ENCODE data around the gene USP2. TPM values are rescaled to one million over a fixed set of nuclear protein-coding genes. Genes with fewer than 3 reads are reported as not detected.
A peak's percentile ranks its signal among the peaks of the same experiment; 100 is the strongest.

USP2 gene
- total and polyA plus RNA-seq, 8 donors, result 4.4 to 15.4 (median 6.6) TPM

- intact Hi-C loops (cut with DNase I), result loop anchor here in 2 of 3 donors (5.0 to 10.0 kb wide), 2 partner anchors 42 to 54 kb away; no protein-coding TSS in a partner anchor
- H3K27me3 ChIP-seq, result no peaks in the 10 kb centered on the region
- ATAC-seq (no peak), DNase-seq (no peak), FAIRE-seq (no peak)
- no peaks in the 10 kb centered on the region for H3K36me3 ChIP-seq
- H3K4me1 ChIP-seq, result peaks cover 7 to 12% (median 11%) of the 10 kb centered on the region in 3 donors
- no peaks in the 10 kb centered on the region for H3K9me3 ChIP-seq
- no peak overlapping the region for H3K4me3 ChIP-seq
- 36 to 43% methylated on average over 10 of the region's 10 CpGs for WGBS, 2 donors
- H3K27ac ChIP-seq, result peak overlapping the region in 2 of 4 donors; percentile 86 to 87
- no peak for TF ChIP-seq CTCF (IDR thresholded peaks at IDR 0.05)
Observed at GRCh38 chr11:119378851-119379465, 2.5 kb downstream of the USP2 start.

GRCh38 chr11:119377961-119378667 is 3.4 kb downstream of the USP2 start:
- Histone ChIP-seq H3K4me1 (peaks cover 7 to 12% (median 11%) of the 10 kb centered on the region in 3 donors), H3K27me3 (no peaks in the 10 kb centered on the region), H3K36me3 (no peaks in the 10 kb centered on the region), H3K27ac (peak overlapping the region in 3 of 4 donors; percentile 81 to 87 (median 86)), H3K9me3 (no peaks in the 10 kb centered on the region), H3K4me3 (no peak overlapping the region)
- no peak for DNase-seq
- no peak for TF ChIP-seq CTCF (IDR thresholded peaks at IDR 0.05)
- no peak for FAIRE-seq
- no peak for ATAC-seq
- 56 to 63% methylated on average over 6 of the region's 6 CpGs for WGBS, 2 donors
- intact Hi-C loops (cut with DNase I), result loop anchor here in 2 of 3 donors (5.0 to 10.0 kb wide), 2 partner anchors 41 to 53 kb away; no protein-coding TSS in a partner anchor

DNA sequence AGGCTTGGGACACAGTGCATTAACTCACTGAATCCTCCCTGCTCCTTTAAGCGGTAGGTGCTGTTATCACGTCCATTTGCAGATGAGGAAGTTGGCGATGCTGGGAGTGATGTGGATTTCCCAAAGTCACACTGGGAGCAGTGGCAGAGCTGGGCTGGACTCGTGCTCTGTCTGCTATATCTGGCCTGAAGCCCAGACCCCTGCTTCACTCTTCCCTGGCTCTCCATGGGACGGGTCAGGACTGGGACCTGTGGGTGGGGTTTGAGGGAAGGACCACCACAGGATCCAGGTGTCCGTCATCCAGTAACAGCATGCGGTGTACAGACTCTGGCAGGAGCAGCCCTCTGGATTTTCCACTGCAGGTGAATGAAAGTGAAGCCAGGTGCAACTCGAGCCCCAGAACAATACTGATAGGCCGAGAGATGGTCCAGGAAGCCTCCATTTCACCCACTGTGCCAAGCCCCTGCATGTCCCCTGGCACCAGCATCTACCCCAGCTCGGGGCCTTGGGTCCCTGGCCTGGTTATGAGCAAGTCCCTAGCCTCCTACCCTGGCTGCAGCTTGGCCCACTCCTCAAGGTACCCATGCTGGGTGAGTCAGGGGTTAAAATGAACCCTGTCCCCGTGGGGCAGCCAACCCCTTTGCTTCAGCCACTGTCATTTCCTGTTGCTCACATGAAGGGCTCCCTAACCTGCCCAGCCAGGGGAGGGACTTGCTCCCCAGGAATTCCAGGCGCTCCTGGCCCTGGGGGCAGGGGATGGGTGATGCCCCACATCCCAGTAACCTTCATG is 4.2 kb downstream of the USP2 start:
- intact Hi-C loops (cut with DNase I), result loop anchor here in 2 of 3 donors (5.0 to 10.0 kb wide), 2 partner anchors 40 to 53 kb away; no protein-coding TSS in a partner anchor
- Histone ChIP-seq H3K4me3 (no peak overlapping the region), H3K4me1 (peaks cover 7 to 12% (median 11%) of the 10 kb centered on the region in 3 donors), H3K27me3 (no peaks in the 10 kb centered on the region), H3K27ac (peak overlapping the region in 3 of 4 donors; percentile 81 to 87 (median 86)), H3K9me3 (no peaks in the 10 kb centered on the region), H3K36me3 (no peaks in the 10 kb centered on the region)
- ATAC-seq, result no peak
- FAIRE-seq, result no peak
- no peak for TF ChIP-seq CTCF (IDR thresholded peaks at IDR 0.05)
- no peak for DNase-seq
- WGBS, 2 donors, result 52 to 53% methylated on average over 12 of the region's 12 CpGs

GRCh38 chr11:119376197-119376847 is 5.2 kb downstream of the USP2 start:
- FAIRE-seq (no peak), ATAC-seq (peak; percentile 42 to 74 (median 63)), DNase-seq (peak; percentile 65 to 90 (median 78))
- intact Hi-C loops (cut with DNase I), result loop anchor here in 2 of 3 donors (5.0 to 10.0 kb wide), 2 partner anchors 39 to 52 kb away; no protein-coding TSS in a partner anchor
- no peaks in the 10 kb centered on the region for H3K27me3 ChIP-seq
- no peaks in the 10 kb centered on the region for H3K9me3 ChIP-seq
- peak overlapping the region; percentile 78 to 87 (median 84) for H3K27ac ChIP-seq
- H3K4me1 ChIP-seq, result peaks cover 7 to 12% (median 7%) of the 10 kb centered on the region in 3 donors
- H3K4me3 ChIP-seq, result no peak overlapping the region
- TF ChIP-seq CTCF (IDR thresholded peaks at IDR 0.05), result no peak
- H3K36me3 ChIP-seq, result no peaks in the 10 kb centered on the region
- 46 to 57% methylated on average over 11 of the region's 11 CpGs for WGBS, 2 donors
